Adrenal gland (tissue), 5 donors: ENCODE data around the gene PRKCSH.

Source experiments
- CTCF ChIP-seq, 6 experiments: fragments of 450-650 bp in 4 of 6; fragments of 200-600 bp in 2 of 6; sonication (generic) in 1 of 6; IDR thresholded peaks; 1 replicate in 5 of 6; 2 replicates in 1 of 6; pipeline versions ENCODE4 v1.5.1 to v1.8.0; 2016 to 2021; ENCODE audit warnings: antibody characterized with exemption in 6 of 6, mild to moderate bottlenecking in 2 of 6, moderate library complexity in 1 of 6
- POLR2A ChIP-seq, 2 donors: fragments of 450-650 bp; IDR thresholded peaks; one replicate each; pipeline ENCODE4 v1.6.1; 2017; ENCODE audit warnings: antibody characterized with exemption in 2 of 2, mild to moderate bottlenecking in 2 of 2, moderate library complexity in 1 of 2
- donor health status: DM: no; HTN: no; CAD: no.

- no peak for TF ChIP-seq CTCF (IDR thresholded peaks at IDR 0.05)
- TF ChIP-seq POLR2A (IDR thresholded peaks at IDR 0.05) = no peak
These were observed 30.7 kb upstream of the PRKCSH start for GRCh38 chr19:11404588-11405222.
